Activated CD4-positive, alpha-beta T cell treated with anti-CD3 and anti-CD28 coated beads, Interleukin-2, amount 50 U/mL, for 4 hours (primary cell): ENCODE measurements around the gene TEX14.
A peak's percentile ranks its signal among the peaks of the same experiment; 100 is the strongest.
"Not testable (repeated sequence)": the region's sequence is repeated elsewhere in the genome, so short reads cannot be mapped to it uniquely, and the experiment has no call there.

ENCODE experiments used
- DNase-seq, 2 experiments: peaks; one replicate each; pipeline ENCODE4 v3.0.0-alpha.2; 2020

The TEX14 gene

GRCh38 chr17:58555109-58555508 lies 136.7 kb downstream of the TEX14 start:
- DNase-seq: not testable (repeated sequence)

DNA sequence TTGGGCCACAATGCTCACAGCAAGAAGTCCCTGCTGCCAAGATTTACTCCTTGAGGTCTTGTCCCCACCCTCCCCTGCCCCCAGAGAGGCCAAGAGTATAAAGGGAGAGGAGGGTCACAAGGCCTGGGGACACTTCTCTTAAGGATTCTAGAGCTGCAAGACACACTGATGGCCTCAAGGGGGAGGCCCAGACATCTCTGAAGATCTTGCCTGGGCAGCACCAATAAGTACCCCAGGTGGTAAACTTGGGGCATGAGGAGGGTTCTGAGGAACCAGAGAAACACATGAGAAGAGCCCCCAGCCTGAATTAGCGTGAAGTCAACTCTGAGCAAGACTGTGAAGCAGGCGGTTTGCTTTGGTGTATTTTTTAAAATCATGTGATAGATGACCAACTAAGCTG lies 150.6 kb downstream of the TEX14 start:
- DNase-seq: no peak

DNA sequence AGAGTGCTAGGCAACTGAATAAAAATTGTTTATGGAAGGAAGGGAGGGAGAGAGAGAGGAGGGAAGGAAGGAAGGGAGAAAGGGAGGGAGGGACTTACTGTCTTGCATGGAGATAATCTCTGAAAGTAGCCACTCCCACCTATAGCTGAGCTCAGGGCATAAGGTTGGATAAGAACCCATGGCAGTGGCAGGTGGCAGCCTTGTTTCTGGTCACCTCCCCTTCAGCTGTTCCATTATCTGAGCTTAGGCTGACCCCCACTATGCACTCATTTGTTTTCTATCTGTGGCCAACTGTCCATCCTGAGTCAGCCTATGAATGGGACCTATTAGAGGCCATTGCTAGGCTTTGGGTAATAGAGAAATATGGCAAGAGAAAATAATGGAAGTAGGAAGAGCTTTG lies 152.1 kb downstream of the TEX14 start:
- DNase-seq: no peak

- DNase-seq: no peak
Observed at GRCh38 chr17:58538811-58539409, 152.9 kb downstream of the TEX14 start.

DNA sequence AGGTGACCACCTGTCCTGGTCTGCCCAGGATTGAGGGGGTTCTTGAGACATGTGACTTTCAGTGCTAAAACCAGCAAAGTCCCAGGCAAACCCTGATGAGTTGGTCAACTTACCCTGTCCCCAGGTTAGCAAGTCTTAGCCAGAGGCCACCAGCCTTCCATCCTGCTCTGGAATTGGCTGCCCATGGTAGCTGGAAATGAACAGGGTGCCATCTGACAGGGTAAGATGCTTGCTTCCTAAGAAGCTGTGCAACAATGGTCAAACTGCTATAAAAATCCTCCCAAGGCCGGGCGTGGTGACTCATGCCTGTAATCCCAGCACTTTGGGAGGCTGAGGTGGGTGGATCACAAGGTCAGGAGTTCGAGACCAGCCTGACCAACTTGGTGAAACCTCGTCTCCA lies 154.6 kb downstream of the TEX14 start:
- no peak for DNase-seq

- DNase-seq: no peak
Observed at GRCh38 chr17:58536542-58536941, 155.3 kb downstream of the TEX14 start.

- no peak for DNase-seq
Observed at GRCh38 chr17:58535431-58535830, 156.4 kb downstream of the TEX14 start.

DNA sequence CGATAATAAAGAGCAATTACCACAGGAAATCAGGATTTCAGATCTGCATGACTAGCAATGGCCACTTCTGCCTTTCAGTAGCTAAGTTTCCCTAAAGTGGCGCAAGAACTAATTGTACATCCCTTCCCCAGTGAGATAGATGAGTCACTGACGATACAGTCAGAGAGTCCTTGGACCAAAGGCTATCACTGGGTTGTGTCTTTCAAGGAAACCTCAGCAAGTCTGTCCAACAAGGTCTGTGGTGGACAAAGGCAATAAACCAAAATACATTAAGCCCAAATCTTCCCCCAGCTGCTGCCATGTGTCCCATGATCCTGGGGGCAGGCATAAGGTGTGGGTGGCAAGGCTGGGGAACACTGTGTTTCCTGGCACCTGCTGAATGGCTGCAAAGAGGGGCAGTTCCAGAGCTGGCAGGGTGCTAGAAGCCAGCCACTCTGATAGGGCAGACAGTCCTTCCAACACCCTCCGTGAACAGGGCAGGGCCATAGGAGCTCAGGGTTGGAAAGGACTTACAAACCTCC lies 156.9 kb downstream of the TEX14 start:
- DNase-seq: no peak

DNA sequence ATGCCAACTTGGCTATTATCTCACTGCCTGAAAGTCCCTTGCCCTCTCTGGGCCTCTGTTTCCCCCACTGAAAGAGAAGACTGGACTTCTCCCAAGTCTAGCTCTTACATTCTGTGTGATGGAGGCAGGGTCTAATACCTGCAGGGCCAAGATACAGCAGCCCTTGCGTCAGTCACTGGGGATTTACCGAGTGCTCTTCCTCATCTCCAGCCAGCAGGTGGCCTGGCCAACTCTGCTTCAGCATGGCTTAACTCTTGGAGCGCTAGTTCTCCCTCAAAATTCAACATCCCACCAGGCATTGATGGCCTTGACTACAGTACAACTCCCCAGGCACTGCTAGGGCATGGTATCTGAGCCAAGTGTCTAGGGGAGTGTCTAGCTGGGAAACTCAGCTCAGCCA lies 157.5 kb downstream of the TEX14 start:
- no peak for DNase-seq

- DNase-seq: no peak
Observed at GRCh38 chr17:58533616-58534188, 158.1 kb downstream of the TEX14 start.

- no peak for DNase-seq
Observed at GRCh38 chr17:58532555-58532951, 159.3 kb downstream of the TEX14 start.

- peak; percentile 51 for DNase-seq
Observed at GRCh38 chr17:58531661-58532554, 159.9 kb downstream of the TEX14 start.

GRCh38 chr17:58531122-58531521 lies 160.7 kb downstream of the TEX14 start:
- DNase-seq: no peak

GRCh38 chr17:58530655-58531054 lies 161.2 kb downstream of the TEX14 start:
- DNase-seq: no peak

- DNase-seq: no peak
Observed at GRCh38 chr17:58529275-58529674, 162.6 kb downstream of the TEX14 start.

GRCh38 chr17:58528443-58528842 lies 163.4 kb downstream of the TEX14 start:
- DNase-seq: no peak

DNA sequence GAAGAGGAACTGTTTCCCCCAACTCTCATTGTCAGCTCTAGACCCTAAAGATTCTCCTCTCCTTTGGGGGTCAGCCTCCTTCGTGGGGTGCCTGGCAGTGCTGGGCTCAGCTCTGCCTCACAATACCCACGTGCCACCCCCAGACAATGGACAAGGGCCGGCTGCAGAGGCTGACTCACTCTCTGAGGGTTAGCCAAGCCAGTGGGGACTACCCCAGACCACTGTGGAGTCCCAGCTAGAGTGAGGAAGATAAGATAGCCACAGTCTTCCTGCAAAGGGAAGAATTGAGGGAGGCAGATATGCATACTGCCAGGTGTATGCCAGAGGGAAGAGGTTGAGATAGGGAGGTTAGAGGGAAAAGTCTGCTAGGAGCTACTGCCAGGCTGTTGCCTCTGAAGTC lies 163.9 kb downstream of the TEX14 start:
- DNase-seq: no peak

DNA sequence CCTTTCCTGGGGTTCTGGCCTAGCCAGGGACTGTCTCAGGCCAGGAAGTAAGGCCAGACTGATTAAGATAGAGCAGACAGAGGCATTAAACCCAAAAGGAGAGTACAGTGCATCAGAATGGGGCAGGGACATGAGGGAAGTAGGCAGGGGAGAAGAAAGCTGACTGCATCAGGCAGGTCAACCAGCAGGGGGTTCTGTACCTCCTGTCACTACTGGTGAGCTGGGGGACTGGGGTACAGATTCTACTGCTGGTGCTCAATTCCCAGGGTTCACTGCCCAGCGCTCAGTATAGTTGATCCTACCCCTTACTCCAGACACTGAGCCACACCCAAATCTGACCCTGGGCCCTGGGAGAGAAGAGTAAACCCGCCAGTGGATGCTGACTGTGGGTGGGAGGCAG lies 164.5 kb downstream of the TEX14 start:
- DNase-seq: no peak

DNA sequence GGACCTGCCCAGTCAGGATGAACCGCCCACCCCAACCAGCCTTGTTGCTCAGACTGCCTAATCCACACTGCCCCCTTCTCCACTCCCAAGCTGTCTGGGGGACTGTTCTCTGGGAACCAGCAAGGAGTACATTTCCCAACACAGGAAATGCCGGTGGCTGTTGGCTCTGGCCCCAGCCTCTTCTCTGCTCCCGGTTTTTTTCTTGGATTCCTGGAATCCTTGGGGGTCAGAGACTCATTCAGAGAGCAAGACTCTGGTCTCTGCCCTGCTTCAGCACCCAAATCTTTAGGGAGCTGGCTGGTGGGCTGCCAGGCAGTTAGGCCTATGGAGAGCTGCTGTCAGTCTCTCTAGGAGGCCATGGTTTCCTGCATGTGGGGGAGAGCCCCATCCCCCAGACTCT lies 166.6 kb downstream of the TEX14 start:
- DNase-seq: no peak

DNA sequence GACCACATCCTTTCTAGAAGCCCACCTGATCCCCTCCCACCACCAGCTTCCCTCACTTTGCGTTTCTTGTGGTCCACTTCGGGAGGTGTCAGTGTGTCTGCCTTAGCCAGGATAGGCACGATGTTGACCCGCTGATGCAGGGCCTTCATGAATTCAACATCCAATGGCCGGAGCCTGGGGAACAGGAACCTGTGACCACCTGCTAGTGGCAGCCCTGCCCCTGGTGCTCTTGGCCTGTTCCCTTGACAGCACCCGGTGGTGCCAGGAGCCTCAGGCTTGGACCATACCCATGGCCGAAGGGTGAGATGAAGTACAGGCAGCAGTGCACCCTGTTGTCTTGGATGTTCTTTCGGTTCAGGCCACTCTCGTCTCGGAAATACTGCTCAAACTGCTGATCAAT lies 170.2 kb downstream of the TEX14 start:
- no peak for DNase-seq

- no peak for DNase-seq
Observed at GRCh38 chr17:58520843-58521430, 170.9 kb downstream of the TEX14 start.

DNA sequence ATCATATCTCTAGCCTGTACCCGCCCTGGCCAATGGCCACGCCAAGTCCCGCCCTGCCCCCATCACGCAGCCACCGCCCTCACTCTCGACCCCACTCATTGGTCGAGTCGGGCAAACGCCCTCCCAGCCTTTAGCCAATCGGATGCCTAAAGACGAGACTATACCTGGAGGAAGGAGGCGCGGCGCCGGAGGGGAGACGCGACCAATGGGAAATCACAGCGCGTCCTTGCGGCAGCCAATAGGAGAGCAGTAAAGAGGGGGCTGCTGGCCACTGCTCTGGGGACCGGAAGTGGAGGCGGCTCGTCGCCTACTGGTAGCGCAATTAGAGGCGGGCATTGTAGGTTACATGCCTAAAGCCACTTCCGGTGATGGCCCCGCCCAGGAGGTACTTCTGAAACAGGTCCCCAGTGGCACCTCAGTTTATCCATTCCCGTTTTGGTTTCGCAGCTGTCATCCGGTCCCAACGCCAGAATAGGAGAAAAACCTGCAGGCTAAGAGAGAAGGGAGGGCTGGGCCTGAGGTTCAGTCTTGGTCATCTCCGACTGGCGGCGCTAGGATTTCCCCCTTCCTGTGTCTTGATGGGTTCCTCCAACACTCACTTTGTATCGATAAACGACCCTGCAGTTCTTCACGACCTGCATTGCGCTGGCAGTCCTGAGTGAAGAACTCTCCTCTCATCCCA lies 173.8 kb downstream of the TEX14 start:
- peak; percentile 99 for DNase-seq

- no peak for DNase-seq
Observed at GRCh38 chr17:58517378-58517927, 174.4 kb downstream of the TEX14 start.
